Renal pelvis (tissue), 4 donors: ENCODE results near the gene DENND1C. TPM values are rescaled to one million over a fixed set of nuclear protein-coding genes. Genes with fewer than 3 reads are reported as not detected.

Source experiments
- DNase-seq: peaks from one replicate; pipeline ENCODE4 v3.0.0-alpha.2; 2013
- polyA plus RNA-seq, 3 donors: library from polyadenylated mRNA; unstranded; fragments of 120-200 nt; gene quantifications; one replicate each; pipeline ENCODE4 v1.2.1, GENCODE V29; 2013; ENCODE audit not compliant: insufficient read length in 3 of 3

Gene DENND1C
- polyA plus RNA-seq, 3 donors, result 41.8 to 47.0 (median 45.2) TPM

DNA sequence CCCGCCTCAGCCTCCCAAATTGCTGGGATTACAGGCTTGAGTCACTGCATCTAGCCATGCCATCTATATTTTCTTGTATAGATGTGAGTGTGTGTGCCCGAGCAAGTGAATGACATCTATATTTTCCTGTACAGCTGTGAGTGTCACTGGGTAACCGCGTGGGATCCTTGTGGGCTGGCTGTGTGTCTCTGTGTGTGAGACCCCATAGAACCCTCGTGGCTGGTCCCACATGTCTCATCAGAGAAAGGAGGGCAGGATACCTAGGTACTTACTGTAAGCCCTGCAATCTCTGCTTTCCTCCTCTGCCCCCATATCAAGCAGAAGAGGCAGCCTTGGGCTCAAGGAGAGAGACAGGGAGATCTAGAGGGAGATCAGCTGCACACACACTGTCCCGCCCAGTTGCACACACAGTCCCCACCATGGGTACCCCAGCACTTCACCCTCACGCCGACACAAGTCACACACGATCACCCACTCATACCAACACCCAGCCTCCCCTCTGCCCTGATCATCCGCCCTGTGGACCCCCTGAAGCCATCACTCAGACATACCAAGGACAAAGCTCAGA lies 655 bp downstream of the DENND1C start:
- DNase-seq, result no peak

DNA sequence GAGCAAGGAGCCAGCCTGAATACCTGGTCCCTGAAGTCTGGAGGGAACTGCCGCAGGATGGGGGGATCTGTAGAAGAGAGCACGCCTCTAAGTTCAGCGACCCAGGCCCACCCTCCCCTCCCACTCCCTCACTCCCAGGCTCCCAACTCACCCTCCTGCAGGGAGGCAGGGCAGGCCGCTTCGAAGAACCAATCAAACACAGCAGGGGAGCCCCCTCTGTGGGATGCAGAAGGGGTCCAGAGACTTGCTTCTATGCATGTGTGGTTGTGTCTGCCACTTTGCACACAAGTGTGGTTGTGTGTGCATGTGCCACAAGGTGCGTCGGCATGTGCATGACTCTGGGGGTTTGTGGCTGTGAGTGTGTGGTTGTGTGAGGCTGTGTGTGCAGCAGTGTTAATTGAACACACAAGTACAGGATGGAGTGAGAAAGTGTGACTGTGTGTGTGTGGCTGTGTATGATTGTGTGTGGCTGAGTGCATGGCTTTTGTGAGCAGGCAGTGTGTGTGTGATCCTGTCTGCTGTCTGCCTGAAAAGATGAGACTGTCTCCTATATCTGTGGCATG lies 1.7 kb downstream of the DENND1C start:
- no peak for DNase-seq

DNA sequence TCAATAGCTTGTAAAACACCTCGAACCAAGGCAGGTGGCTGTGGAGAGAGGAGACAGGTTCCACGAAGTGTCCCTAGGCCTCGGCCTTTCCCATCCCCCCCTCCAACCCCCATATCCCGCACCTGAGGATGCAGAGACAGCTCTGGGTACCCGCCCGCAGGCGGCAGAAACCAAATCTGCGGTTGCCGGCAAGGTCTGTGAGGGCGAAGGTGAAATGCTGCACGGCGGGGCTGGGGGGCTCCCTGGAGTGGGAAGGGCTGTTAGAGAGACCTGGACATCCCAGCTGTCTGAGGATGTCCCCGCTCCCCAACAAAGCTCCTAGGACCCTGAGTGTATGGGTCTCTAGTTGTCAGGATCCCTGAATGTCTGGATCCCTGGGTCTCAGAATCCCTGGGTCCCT lies 2.8 kb downstream of the DENND1C start:
- no peak for DNase-seq

DNA sequence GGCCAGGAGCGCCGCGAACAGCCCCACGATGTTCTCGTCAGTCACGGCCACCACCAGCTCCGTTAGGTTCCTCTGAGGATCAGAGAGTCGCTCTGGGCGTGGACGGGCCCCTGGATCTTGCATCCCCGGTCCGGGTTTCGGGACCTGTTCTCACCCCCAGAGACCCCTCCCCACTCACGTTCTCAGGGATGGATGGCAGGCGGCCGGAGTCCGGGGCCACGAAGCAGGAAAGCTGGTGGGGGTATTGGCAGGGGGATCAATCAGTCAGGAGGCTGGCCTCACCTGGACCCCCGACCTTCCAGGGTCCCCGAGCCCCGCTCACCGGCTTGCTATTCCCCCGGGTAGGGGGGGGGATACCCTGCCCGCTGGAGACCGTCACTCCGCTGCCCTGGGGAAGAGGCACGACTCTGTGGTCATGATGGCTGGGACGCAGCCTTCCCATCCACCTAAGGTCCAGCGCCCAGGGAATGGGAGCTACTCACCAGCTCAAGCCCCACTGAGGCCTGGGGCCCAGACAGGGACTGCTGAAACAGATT lies 4.6 kb downstream of the DENND1C start:
- DNase-seq, result no peak

DNA sequence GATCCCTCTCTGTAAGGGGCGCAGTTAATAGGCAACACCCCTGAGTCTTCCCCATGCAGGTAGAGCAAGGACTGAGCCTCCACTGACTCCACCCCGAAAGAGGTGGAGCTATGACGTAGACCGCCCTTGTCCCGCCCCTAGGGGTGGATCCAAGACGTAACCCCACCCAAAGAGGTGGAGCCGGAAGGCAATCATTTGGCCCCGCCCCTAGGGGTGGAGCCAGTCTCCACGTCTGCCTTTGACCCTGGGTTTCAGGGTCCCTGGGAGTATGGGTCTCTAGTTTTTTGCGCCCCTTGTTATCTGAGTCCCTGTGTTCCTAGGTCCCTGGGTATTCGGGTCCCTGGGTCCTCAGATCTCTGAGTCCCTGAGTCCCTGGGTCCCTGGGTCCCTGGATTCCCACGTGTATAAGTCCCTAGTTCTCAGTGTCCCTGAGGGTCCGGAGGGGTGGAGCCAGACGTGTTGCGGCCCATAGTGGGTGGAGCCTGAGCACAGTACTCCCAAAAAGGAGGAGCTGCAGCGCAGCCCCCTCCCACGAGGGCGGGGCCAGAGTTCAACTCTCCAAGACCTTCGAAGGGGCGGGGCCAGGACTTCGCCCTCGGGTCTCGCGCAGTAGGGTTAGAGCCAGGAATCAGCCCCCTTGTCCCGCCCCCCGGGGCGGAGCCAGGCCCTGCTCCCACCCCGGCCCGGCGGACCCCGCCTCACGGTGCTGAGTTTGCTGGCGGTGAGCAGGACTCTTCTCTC lies 5.3 kb downstream of the DENND1C start:
- DNase-seq, result peak; percentile 83

DNA sequence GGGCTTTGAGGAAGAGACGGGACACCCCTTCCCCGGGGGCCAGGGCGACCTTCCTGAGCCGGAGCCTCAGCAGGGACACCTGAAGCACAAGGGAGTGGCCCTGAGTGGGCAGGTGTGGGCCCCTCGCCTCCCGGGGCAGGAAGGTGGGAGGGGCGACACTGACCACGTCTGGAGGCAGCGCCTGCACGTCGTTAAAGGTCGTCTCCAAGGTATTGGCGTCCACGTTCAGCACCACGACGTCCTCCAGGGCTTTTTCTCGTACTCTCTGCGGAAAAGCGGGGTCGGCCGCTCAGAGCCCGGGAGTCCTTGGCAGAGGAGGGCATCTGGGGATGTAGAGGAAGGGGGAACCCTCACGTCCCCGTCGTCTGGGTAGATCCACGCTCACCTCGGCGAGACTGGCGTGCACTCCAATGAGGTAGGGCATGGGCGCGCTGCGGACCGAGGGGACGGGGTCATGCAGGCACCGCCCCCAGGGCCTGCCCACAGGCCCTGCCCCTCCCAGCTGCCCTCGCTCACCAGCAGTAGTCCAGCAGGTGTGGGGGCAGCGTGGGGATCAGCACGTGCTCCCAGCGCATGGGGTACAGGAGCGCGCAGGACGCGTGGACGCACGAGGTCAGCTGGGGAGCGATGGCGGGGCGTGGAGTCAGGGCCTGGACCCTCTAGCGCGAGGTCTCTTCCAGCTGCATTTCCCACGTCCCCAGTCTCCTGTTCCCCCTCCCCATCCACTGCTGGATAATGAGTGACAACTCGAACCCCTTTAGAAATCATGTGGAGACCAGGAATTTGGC lies 6.1 kb downstream of the DENND1C start:
- DNase-seq, result no peak

DNA sequence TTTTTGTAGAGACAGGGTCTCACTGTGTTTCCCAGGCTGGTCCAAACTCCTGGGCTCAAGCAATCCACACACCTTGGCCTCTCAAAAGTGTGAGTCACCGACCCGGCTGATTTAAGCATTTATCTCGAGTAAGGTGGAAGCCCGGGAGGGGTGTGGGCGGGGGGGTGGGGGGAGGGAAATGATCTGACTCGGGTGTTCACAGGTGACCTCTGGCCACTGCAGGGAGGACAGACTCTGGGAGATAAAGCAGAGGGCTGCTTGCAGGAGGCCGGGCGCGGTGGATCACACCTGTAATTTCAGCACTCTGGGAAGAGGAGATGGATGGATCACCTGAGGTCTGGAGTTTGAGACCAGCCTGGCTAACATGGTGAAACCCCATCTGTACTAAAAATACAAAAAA lies 7.9 kb downstream of the DENND1C start:
- no peak for DNase-seq

DNA sequence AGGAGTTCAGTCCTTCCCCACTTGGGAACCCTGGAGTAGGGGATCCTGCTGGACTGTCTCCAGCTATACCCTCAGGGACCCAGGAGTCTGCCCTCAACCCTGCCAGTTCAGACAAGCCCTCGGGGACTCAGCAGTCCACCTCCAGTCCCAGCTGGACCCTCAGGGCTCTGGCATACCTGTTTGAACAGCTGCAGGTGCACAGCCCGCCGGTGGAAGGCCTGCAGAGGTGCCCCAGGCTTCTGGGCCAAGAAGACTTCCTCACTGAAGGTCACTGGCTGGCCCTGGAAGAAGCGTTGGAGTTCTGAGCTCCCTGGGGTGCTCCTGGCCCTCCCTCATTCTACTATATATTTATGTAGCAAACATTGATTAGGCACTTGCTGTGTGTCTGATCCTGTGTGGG lies 8.9 kb downstream of the DENND1C start:
- DNase-seq, result no peak

DNA sequence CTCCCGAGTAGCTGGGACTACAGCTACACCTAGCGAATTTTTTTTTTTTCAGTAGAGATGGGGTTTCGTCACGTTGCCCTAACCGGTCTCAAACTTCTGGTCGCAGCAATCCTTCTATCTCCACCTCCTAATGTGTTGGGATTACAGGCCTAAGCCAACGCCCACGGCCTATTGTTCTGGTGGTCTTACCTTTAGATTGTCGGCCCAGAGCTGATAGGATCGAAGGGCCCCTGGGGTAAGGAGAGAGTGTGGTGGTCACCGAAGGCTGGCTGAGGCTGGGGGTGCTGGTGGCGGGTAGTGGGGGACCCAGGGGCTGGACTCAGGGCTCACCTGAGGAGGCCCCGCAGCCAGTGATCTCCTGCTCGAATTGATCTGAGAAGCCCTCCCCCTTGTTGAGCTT lies 10.5 kb downstream of the DENND1C start:
- DNase-seq, result no peak

DNA sequence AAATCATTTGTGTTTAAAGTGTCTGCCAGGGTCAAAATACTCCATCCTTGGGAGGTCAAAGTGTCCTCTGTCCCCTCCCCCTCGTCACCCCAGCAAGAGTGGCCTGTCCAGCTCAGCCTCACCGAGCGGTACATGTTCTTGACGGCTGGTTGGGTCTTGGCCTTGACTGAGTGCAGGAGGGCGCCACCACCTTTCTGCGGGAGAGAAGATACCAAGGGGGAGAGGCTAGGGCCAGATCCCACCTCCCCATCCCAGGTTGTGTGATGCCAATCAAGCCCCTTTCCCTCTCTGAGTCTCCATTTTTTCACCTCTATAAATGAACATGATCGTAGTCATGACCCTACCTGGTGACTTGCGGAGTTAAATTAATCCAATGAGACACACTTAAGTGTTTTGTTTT lies 11.4 kb downstream of the DENND1C start:
- no peak for DNase-seq

DNA sequence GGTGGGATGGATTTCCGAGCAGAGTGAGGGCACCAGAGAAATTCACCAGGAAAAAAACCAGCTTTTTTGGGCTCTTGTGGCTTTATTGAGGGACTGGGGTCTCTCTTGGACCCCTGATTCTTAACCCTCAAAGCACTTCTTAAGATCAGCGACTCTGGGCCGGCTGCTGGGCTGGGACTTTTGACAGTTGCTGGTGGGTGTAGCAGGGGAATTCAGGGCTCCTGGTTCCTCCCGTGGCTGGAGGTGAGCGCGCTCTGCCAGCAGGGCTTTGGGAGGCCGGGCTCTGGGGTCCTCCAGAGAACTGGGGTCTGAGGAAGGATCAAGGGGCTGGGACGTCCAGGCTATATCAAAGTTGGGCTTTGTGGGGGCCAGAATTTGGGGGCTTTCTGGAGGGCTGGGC lies 14.2 kb downstream of the DENND1C start:
- no peak for DNase-seq

DNA sequence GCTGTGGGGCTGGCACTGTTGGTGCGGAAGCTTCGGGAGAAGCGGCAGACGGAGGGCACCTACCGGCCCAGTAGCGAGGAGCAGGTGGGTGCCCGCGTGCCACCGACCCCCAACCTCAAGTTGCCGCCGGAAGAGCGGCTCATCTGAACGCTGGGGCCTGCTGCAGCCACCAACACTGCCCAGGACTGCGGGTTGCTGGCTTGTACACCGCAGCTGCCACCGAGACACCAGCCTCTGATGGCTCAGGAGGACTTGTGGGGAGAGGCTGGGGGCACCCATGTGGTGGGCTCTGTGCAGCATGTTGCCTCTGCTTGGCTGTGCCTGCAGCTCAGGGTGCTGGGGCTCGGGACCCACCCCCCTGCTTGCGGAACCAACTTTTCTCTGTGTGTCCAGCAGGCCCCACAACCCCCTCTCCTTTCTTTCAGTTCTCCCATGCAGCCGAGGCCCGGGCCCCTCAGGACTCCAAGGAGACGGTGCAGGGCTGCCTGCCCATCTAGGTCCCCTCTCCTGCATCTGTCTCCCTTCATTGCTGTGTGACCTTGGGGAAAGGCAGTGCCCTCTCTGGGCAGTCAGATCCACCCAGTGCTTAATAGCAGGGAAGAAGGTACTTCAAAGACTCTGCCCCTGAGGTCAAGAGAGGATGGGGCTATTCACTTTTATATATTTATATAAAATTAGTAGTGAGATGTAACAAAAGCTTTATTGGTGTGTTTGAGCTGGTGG lies 14.9 kb downstream of the DENND1C start:
- no peak for DNase-seq

DNA sequence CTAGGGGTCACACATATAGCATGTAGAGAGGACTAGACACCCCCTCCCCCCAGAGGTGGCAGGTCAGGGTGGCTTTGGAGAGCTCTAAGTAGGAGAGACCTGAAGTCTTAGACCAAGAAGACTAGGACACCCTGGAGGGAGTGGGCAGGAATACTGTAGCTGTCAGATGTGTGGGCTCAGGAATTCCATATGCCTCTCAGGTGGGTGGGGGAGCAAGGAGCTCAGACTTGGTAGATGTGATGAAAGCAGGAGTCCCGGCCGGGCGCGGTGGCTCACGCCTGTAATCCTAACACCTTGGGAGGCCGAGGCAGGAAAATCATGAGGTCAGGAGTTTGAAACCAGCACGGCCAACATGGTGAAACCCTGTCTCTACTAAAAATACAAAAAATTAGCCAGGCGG lies 15.9 kb downstream of the DENND1C start:
- no peak for DNase-seq

DNA sequence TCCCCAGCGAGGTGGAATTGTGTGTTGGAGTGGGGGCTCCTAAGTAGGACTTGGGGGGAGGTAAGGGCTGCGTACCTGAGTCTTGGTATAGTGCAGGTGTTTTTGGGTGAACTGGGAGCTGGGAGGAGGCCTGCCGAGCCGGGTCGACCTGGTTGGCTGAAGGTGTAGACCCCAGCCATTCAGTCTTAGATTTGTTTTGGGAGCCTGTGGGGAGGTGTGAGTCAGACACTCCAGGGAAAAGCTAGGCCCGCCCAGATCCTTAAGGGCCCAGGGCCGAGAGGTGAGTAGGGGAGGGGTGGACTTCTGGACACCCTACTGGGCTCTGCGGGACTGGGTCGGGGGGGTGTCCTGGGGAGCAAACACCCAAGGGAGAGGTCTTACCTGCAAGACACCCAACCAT lies 16.6 kb downstream of the DENND1C start:
- no peak for DNase-seq

DNA sequence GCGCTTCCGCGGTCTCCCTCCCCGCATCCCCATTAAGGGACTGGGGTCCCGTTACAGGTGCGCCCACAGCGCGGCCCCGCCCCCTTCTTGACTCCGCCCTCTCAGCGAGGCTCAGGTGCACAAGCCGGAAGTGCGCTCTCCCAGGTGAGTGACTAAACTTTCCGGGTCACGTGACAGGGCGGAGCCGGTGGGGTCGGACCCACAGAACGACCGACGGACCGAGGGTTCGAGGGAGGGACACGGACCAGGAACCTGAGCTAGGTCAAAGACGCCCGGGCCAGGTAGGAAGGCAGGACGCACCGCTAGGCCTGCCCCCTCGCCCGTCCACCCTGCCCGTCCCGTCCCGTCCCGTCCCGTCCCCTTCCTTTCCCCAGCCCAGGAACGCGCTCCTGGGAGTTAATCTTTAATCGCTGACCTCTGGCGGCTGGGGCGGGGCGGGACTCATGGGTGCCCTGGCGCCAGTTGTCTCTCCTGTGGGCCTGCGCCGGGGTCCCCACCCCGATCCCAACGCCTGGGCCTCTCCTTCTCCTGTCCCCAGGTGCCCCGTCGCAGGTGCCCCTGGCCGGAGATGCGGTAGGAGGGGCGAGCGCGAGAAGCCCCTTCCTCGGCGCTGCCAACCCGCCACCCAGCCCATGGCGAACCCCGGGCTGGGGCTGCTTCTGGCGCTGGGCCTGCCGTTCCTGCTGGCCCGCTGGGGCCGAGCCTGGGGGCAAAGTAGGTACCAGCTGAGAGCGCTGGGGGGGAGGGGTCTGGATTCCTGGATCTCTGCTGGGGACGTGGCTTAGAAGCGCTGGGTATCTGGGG lies 17.3 kb downstream of the DENND1C start, which contains the start of gene CRB3:
TSS of gene CRB3 (plus strand) at position 202 of the 804 bp plus-strand sequence. CDS start at position 633, 431 bp downstream.
- peak; percentile 75 for DNase-seq

DNA sequence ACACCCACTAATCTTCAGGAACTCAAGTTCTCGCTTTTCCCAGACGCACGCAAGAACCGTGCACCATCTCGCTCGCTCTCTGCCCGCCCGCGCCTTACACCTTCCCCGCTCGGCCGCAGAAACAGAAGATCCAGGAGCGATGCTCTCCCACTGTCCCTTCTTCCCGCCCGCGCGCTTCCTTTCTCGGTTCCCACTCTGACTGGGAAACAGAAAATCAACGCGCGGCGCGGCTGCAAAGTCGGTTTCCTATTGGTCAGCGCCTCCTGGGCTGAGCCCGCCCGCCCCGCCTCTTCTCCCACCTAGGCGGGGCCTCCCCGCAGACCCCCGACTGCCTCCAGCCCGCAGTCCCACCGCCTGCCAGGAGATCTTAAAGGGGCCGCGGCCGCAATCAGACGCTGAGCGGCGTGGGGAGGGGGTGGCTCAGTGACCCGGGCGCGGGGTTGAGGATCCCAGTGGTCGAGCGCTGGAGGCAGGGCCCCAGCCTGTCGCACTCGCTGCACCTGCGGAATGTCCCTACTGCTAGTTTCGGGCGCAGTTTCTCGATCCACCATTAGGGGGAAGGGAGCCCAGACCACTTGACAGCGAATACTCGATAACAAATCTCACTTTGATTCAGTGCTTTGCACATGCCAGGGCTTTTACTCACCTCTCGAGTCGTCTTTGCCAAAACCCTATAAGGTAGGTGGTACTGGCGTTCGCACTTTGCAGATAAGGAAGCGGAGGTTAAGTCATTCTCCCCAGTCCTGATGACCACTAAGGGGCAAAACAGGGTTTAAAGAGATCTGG lies 21.3 kb downstream of the DENND1C start:
- peak; percentile 99 for DNase-seq

DNA sequence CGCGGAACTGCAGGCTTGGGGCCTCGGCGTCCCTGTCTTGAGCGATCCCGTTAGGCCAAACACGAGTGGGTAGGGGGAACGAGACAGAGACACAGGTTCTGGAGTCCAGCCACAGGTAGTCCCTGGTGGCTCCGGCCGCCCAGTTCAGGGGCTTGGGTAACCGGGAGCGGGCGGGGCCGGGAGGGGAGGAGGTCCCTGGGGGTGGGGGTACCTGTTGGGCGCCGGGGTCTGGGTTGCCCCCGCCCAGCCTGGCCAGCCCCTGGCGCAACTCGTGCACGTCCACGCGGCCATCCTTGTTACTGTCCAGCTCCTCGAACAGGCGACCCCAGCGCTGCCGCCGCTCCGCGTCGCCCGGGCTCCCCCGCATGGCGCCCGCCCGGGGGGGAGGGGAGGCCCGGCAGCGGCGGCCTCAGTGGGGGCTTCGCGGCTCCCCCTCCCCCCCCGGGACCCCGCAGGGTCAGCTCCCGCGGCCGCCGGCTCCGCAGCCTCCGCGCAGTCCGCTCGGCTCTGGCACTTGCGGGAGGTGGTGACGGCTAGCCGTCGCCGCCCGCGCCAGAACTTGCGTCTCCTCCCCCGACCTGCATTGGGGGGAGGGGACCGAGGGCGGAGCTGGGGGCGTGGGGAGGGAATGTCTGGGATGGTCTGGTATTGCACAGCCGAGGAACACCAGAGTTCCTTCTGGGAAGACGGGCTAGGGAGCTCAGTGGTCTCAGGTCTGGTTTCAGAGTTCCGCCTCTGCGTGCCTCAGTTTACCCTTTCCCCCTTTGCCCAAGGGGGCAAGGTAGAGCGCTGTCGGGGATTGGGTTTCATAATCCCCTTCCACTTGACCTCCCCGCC lies 22.1 kb downstream of the DENND1C start, which contains the start of gene SLC25A23:
TSS of gene SLC25A23 (minus strand) at position 531 of the 837 bp plus-strand sequence. CDS start at position 367, 164 bp downstream.
- DNase-seq, result peak; percentile 82

DNA sequence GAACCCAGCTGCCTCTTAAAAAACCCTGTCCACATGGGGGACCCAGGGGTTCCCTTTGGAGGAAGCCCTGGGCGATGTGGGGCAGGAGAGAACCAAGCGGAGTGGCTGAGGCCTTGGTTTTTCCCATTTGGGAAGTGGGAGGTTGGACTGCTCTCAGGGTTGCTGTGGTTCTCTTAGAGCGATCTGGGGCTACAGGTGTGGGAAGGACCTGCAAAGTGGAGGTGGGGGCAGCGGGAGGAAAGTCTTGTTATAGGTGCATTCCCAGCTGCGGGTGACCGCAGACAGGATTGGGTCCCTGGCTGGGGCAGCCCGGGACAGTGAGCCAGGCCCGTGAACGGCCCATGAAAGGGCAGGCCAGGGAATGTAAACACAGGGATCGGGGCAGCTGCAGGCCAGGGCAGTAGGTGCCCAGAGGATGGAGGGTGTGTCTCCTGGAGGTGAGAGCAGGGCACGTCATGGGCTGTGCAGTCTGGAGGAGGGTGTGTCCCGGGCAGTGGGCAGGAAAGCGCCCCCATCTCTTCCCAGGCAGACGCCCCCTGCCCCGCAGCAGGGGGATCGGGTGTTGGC lies 22.8 kb downstream of the DENND1C start:
- DNase-seq, result no peak
